Measurements from ENCODE around the gene ACVRL1. TPM values are rescaled to one million over a fixed set of nuclear protein-coding genes. Genes with fewer than 3 reads are reported as not detected.

Gene ACVRL1
- polyA plus RNA-seq = not detected in 2 replicates

DNA sequence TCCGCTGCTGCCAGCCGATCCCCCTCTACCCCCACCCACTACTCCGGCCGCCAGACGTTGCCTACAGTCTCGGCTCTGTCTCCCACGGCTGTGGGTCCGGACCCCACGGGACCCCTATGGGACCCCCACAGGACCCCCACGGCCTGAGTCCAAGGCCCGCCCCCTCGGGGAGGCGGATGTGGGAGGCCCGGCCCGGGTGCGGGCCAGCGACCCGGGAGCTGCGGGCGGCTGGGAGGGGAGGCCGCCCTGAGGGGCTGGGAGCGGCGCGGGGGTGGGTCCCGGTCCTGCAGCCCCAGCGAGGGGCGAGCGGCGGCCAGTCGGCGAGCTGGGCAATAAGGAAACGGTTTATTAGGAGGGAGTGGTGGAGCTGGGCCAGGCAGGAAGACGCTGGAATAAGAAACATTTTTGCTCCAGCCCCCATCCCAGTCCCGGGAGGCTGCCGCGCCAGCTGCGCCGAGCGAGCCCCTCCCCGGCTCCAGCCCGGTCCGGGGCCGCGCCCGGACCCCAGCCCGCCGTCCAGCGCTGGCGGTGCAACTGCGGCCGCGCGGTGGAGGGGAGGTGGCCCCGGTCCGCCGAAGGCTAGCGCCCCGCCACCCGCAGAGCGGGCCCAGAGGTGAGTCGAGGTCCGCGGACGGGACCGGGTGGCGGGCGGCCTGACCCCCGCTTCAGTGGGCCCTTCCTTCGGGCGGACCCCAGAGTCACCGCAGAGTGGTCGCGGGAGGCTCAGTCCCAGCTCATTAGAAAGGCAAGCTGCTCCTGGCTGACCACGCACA is at the start of gene ACVRL1:
Gene ACVRL1, plus strand, starts transcription at position 422 of the 773 bp plus-strand sequence. CDS start 4,971 bp downstream, outside the sequence.

DNA sequence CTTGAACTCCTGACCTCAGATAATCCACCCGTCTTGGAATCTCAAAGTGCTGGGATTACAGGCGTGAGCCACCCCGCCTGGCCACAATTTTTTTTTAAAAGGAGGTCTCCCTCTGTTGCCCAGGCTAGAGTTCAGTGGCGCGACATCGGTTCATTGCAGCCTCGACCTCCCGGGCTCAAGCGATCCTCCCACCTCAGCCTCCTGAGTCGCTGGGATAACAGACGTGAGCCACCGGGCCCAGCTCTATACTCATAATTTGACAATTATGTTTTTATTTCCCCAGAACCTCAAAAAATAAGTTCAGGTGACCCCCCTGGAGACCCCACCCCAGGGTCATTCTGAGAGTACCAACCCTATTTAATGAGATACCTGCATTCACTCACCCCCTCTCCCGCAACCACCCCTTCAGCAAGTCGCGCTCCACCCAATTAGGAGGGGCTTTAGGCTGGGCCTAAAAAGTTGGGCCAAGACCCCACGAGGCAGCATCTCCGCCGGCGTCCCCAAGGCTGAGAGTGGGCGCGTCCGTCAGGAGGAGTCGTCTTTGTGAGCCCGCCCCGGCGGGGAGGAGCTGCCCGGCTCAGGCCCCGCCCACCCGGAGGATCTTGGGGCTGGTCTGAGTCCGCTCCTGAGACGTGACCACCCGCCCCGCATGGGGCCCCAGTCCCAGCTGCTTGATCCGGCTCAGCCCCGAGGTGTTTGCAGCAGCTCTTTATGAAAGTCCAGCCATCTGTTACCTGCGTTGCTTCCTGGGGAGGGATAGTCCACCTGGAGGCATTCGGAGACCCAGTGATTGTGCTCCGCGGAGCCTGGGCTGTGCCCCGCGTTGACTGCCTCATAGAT is 19.6 kb upstream of the ACVRL1 start, which contains the start of gene ANKRD33:
Gene ANKRD33, plus strand, starts transcription at position 628 of the 840 bp plus-strand sequence. Its CDS starts 84 bp downstream, at position 712.

DNA sequence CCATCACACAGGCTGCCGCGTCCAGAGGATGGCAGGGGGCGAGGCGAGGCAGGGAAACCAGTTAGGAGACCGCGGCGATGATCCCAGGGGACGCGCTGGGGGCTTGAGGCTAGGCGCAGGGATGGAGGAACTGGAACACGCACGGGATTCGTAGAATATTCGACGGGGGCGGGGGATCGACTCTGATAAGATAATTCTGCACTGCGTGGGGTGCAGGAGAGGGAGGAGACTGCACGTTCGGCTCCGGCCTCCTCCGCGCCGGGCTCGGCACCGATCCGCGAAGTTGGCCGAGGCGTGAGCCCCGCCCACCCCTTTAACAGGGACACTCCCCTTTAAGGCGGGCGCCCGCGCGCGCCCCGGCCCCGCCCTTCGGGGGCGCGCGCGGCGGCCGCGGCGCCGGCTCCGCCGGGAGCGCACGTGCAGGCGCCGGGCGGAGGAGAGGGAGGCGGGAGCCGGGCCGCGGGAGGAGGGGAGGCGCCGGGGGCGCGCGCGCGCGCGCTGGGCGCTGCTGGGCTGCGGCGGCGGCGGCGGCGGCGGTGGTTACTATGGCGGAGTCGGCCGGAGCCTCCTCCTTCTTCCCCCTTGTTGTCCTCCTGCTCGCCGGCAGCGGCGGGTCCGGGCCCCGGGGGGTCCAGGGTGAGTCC is 44.0 kb downstream of the ACVRL1 start, which contains the start of gene ACVR1B:
Gene ACVR1B, plus strand, starts transcription at position 501 of the 644 bp plus-strand sequence. Its CDS starts 45 bp downstream, at position 546.

Other genes with a start within 250 kb of the ACVRL1 start
- gene FIGNL2, start 58.8 kb upstream of the ACVRL1 start, polyA plus RNA-seq = not detected in 2 replicates
- gene ANKRD33, start 19.4 kb upstream of the ACVRL1 start, polyA plus RNA-seq = not detected in 2 replicates
- 10.4 and 12.8 TPM in 2 replicates for gene ACVR1B, start 44.2 kb downstream of the ACVRL1 start, polyA plus RNA-seq
- 2.5 TPM in 1 of 2 replicates, not detected in the other for gene TAMALIN, start 99.4 kb downstream of the ACVRL1 start, polyA plus RNA-seq
- gene NR4A1, start 143.9 kb downstream of the ACVRL1 start, polyA plus RNA-seq = 0.25 TPM in 1 of 2 replicates, not detected in the other
- 2.9 and 5.5 TPM in 2 replicates for gene ATG101, start 162.5 kb downstream of the ACVRL1 start, polyA plus RNA-seq
- not detected in 2 replicates for gene SMIM41, start 172.2 kb downstream of the ACVRL1 start, polyA plus RNA-seq